Subcutaneous adipose tissue (tissue), 4 donors: ENCODE measurements around the gene DEPDC5. TPM values are rescaled to one million over a fixed set of nuclear protein-coding genes. Genes with fewer than 3 reads are reported as not detected.

ENCODE experiments used
- CTCF ChIP-seq: fragments of 450-650 bp; IDR thresholded peaks from one replicate; pipeline ENCODE4 v1.5.1; 2016; ENCODE audit warnings: low read depth, mild to moderate bottlenecking, control low read depth, antibody characterized with exemption, moderate library complexity
- total RNA-seq, 4 donors: library from RNA; depleted of rRNA; stranded (reverse); fragments of >200 nt; gene quantifications; one replicate each; pipeline ENCODE4 v1.1.0, GENCODE V29; 2016

The DEPDC5 gene
- total RNA-seq = 10 to 100 TPM; 13.2 to 15.6 (median 15.0) TPM

GRCh38 chr22:31753634-31754501 is at the start of gene DEPDC5:
Gene DEPDC5 (plus strand): TSS chr22:31754019. CDS start chr22:31754922, 903 bp downstream.
- TF ChIP-seq CTCF = no peak

- no peak for TF ChIP-seq CTCF
Measured at GRCh38 chr22:31707519-31707918, 46.3 kb upstream of the DEPDC5 start.

GRCh38 chr22:31715147-31715778 is 38.6 kb upstream of the DEPDC5 start:
- TF ChIP-seq CTCF = no peak

DNA sequence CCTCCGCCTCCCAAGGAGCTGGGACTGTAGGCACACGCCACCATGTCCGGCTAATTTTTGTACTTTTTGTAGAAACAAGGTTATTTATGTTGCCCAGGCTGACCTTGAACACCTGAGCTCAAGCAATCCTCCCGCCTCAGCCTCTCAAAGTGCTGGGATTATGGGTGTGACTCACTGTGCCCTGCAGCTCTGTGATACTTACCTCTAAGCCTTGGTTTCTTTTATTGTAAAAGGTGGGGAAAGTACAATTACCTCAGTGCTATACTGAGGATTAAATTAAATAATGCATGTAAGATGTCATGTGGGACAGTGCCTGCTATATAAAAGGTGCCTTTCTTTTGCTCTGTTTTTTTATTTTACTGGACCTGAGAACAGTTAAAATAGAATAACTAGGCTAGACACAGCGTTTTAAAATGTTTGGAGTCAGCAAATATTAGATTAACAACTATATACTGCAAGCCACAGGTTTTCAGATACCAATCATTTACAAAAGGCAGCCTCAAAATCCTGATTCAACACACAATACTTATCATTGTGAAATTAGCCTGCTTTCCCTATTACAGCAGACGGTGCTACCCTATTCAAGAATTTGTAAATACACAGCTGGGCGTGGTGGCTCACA is 33.9 kb upstream of the DEPDC5 start:
- TF ChIP-seq CTCF = no peak

- TF ChIP-seq CTCF = no peak
Measured at GRCh38 chr22:31723723-31724122, 30.1 kb upstream of the DEPDC5 start.

- no peak for TF ChIP-seq CTCF
Measured at GRCh38 chr22:31726692-31727091, 27.1 kb upstream of the DEPDC5 start.

- TF ChIP-seq CTCF = no peak
Measured at GRCh38 chr22:31728857-31729256, 25.0 kb upstream of the DEPDC5 start.
